GM12872 (cell line): ENCODE data around the gene BMPER.

Experiments used
- CTCF ChIP-seq: IDR thresholded peaks from 3 replicates; pipeline ENCODE4 v1.5.1; 2011; ENCODE audit warnings: low read depth, mild to moderate bottlenecking, low read length, moderate library complexity; ENCODE audit not compliant: insufficient read depth

The BMPER gene

GRCh38 chr7:34168013-34168412 is 262.7 kb downstream of the BMPER start:
- TF ChIP-seq CTCF, result no peak

- TF ChIP-seq CTCF, result no peak
Measured at GRCh38 chr7:34175837-34176236, 270.5 kb downstream of the BMPER start.

GRCh38 chr7:34177476-34177875 is 272.1 kb downstream of the BMPER start:
- TF ChIP-seq CTCF, result no peak

- TF ChIP-seq CTCF, result no peak
Measured at GRCh38 chr7:34181271-34181958, 276.1 kb downstream of the BMPER start.

GRCh38 chr7:34184466-34184865 is 279.1 kb downstream of the BMPER start:
- no peak for TF ChIP-seq CTCF

- TF ChIP-seq CTCF, result no peak
Measured at GRCh38 chr7:34187798-34188307, 282.5 kb downstream of the BMPER start.

- TF ChIP-seq CTCF, result no peak
Measured at GRCh38 chr7:34189031-34189430, 283.7 kb downstream of the BMPER start.
